ENCODE measurements around the gene SYNGAP1. TPM values are rescaled to one million over a fixed set of nuclear protein-coding genes. Genes with fewer than 3 reads are reported as not detected.

SYNGAP1 gene
- total and polyA plus RNA-seq, 2 of the 4 experiments (the other 2 are of a cell fraction) = 1.4 to 17.0 TPM

DNA sequence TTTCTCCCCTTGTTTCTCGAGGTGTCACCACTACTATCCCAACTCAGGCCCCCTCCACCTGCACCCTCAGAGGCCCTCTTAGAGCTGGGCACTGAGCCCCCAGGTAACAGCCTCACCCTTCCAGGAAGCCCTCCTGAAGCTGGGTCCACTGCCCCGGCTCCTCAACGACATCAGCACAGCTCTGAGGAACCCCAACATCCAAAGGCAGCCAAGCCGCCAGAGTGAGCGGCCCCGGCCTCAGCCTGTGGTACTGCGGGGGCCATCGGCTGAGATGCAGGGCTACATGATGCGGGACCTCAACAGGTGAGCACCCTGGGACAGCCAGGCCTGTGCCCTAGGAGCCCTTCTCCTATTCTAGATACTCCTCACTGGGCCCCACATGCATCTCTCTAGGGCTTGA lies 21.6 kb downstream of the SYNGAP1 start:
- dilution Hi-C loops (cut with HindIII; ENCODE audit: low sequenced_read_pairs, unreplicated experiment) = no loop called here
- CTCF ChIA-PET = no interaction called here
- H3K9ac ChIP-seq (ENCODE audit: low read depth, low read length) = no peak overlapping the region

More for the DNA sequence above, 21.6 kb downstream of the SYNGAP1 start:
- Histone ChIP-seq H2BK15ac (ENCODE audit: low read depth, low read length) (no peak overlapping the region), H3K4me1 (ENCODE audit: control insufficient read depth, insufficient read depth, low read length) (no peaks in the 10 kb centered on the region), H3K9me3 (ENCODE audit: control insufficient read depth, insufficient read depth, low read length) (no peaks in the 10 kb centered on the region), H3K14ac (replicated peaks; ENCODE audit: low read depth, low read length) (no peak overlapping the region), H2BK5ac (ENCODE audit: low read depth, low read length, poor library complexity, severe bottlenecking) (no peak overlapping the region), H3K18ac (ENCODE audit: low read depth, low read length) (no peak overlapping the region), H3K23ac (ENCODE audit: low read depth, low read length) (no peak overlapping the region), H2AK5ac (ENCODE audit: low read depth, low read length) (no peak overlapping the region), H3K79me1 (ENCODE audit: low read depth in 1 of 2, low read length in 2 of 2) (peaks cover 2 to 9% of the 10 kb centered on the region in 2 experiments; a peak in 3 of 4 replicates), H3K27ac (ENCODE audit: insufficient read depth, low read length) (no peak overlapping the region), H3K4me3 (ENCODE audit: insufficient read depth, low read depth, low read length) (no peak overlapping the region), H3K4me2 (ENCODE audit: low read depth, low read length) (no peak overlapping the region), H3K4ac (ENCODE audit: low read depth, low read length) (no peak overlapping the region), H2BK120ac (ENCODE audit: low read depth, low read length) (no peak overlapping the region), H2BK20ac (ENCODE audit: low read depth, low read length) (no peak overlapping the region), H2AK9ac (replicated peaks; ENCODE audit: low read depth, low read length, poor library complexity) (peak overlapping the region; percentile 15), H4K5ac (ENCODE audit: low read depth, low read length) (no peak overlapping the region), H3K36me3 (ENCODE audit: control insufficient read depth, insufficient read depth, low read length) (peaks cover 71% of the 10 kb centered on the region), H4K91ac (ENCODE audit: insufficient read depth, low read depth, low read length) (no peak overlapping the region), H3K56ac (ENCODE audit: extremely low read depth, insufficient read depth, low read length) (no peak overlapping the region), H3K9me1 (ENCODE audit: insufficient read depth, low read length) (no peaks in the 10 kb centered on the region; the same call in 1 of the 2 replicates), H4K8ac (ENCODE audit: low read depth in 2 of 2, low read length in 2 of 2) (no peak overlapping the region), H2AFZ (replicated peaks; ENCODE audit: low read length, poor library complexity) (no peak overlapping the region), H4K20me1 (ENCODE audit: insufficient read depth, low read length) (no peaks in the 10 kb centered on the region), H3K27me3 (ENCODE audit: control insufficient read depth, insufficient read depth, low read length) (no peaks in the 10 kb centered on the region)
- TF ChIP-seq FOS (IDR thresholded peaks at IDR 0.05; ENCODE audit: low read depth, low read length) = no peak
- TF ChIP-seq SMC3 (IDR thresholded peaks at IDR 0.05; ENCODE audit: low read depth, low read length) = no peak
- TF ChIP-seq RAD21 (IDR thresholded peaks at IDR 0.05; ENCODE audit: low read length) = no peak
- no peak for TF ChIP-seq MAZ (IDR thresholded peaks at IDR 0.05; ENCODE audit: borderline replicate concordance, low read depth, low read length)
- no peak for TF ChIP-seq BHLHE40 (IDR thresholded peaks at IDR 0.05; ENCODE audit: low read depth, low read length)
- TF ChIP-seq, protein P1, sequence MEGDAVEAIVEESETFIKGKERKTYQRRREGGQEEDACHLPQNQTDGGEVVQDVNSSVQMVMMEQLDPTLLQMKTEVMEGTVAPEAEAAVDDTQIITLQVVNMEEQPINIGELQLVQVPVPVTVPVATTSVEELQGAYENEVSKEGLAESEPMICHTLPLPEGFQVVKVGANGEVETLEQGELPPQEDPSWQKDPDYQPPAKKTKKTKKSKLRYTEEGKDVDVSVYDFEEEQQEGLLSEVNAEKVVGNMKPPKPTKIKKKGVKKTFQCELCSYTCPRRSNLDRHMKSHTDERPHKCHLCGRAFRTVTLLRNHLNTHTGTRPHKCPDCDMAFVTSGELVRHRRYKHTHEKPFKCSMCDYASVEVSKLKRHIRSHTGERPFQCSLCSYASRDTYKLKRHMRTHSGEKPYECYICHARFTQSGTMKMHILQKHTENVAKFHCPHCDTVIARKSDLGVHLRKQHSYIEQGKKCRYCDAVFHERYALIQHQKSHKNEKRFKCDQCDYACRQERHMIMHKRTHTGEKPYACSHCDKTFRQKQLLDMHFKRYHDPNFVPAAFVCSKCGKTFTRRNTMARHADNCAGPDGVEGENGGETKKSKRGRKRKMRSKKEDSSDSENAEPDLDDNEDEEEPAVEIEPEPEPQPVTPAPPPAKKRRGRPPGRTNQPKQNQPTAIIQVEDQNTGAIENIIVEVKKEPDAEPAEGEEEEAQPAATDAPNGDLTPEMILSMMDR (conservative IDR thresholded peaks at IDR 0.05; ENCODE audit: low read depth, low read length) = no peak
- no peak for TF ChIP-seq CEBPB (IDR thresholded peaks at IDR 0.05; ENCODE audit: low read depth, low read length)
- TF ChIP-seq, protein P2, sequence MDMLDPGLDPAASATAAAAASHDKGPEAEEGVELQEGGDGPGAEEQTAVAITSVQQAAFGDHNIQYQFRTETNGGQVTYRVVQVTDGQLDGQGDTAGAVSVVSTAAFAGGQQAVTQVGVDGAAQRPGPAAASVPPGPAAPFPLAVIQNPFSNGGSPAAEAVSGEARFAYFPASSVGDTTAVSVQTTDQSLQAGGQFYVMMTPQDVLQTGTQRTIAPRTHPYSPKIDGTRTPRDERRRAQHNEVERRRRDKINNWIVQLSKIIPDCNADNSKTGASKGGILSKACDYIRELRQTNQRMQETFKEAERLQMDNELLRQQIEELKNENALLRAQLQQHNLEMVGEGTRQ (IDR thresholded peaks at IDR 0.05; ENCODE audit: low read depth, low read length) = no peak
- POLR2A ChIA-PET (ENCODE audit: unreplicated experiment) = no interaction called here
- in situ Hi-C loops (cut with MboI; ENCODE audit: low sequenced_read_pairs) (no loop called here), intact Hi-C loops (cut with micrococcal nuclease) (no loop called here)
- DNase-seq (no peak), ATAC-seq (ENCODE audit: low read depth) (no peak)
- WGBS, 2 experiments (ENCODE audit: extremely low coverage in 2 of 2, insufficient read length in 1 of 2) = 97% methylated on average over 6 of the region's 9 CpGs; no CpG with 5 or more reads in 1 of the 2 experiments
- no TSS peak for BruUV-seq (replicated peaks)
